OCI-LY7 (cell line): ENCODE results near the gene PQBP1. TPM values are rescaled to one million over a fixed set of nuclear protein-coding genes. Genes with fewer than 3 reads are reported as not detected.
A peak's percentile ranks its signal among the peaks of the same experiment; 100 is the strongest.
"Not testable (repeated sequence)": the region's sequence is repeated elsewhere in the genome, so short reads cannot be mapped to it uniquely, and the experiment has no call there.

Experiments
- BruUV-seq: library from RNA; stranded (reverse); fragments of 400-500 nt; replicated peaks from 2 replicates; lab custom pipeline; 2021; lab: Mats Ljungman, UMichigan
- CTCF ChIA-PET: fragments of 300-600 bp; sonication (Branson Sonifier 250); formaldehyde crosslinking; loops from one replicate; lab custom pipeline; 2022; ENCODE audit warnings: antibody characterized with exemption; ENCODE audit not compliant: unreplicated experiment; lab: Charles Lee
- POLR2A ChIA-PET: fragments of 300-600 bp; sonication (Branson Sonifier 250); formaldehyde crosslinking; loops from one replicate; lab custom pipeline; 2022; ENCODE audit warnings: antibody characterized with exemption; lab: Charles Lee
- DNase-seq: peaks from one replicate; pipeline ENCODE4 v3.0.0-alpha.2; 2015; ENCODE audit warnings: low spot score
- H2AFZ ChIP-seq: fragments of 200-600 bp; sonication (generic), shearing (Covaris generic); 2 replicates; pipeline ENCODE4 v1.6.1; 2014; ENCODE audit warnings: mild to moderate bottlenecking, antibody characterized with exemption, low read length, moderate library complexity
- H3K27ac ChIP-seq: fragments of 200-600 bp; sonication (generic); 2 replicates; pipeline ENCODE4 v1.5.1; 2014; ENCODE audit warnings: mixed run types, low read depth, mild to moderate bottlenecking, moderate library complexity, low read length, inconsistent platforms; ENCODE audit not compliant: poor library complexity, severe bottlenecking
- H3K36me3 ChIP-seq: fragments of 200-600 bp; sonication (generic); 2 replicates; pipeline ENCODE4 v1.6.1; 2014; ENCODE audit warnings: mild to moderate bottlenecking, antibody characterized with exemption, low read length, moderate library complexity, mixed read lengths; ENCODE audit not compliant: insufficient read depth
- H3K4me1 ChIP-seq: fragments of 200-600 bp; sonication (generic); 2 replicates; pipeline ENCODE4 v1.5.1; 2014; ENCODE audit warnings: mild to moderate bottlenecking, low read length; ENCODE audit not compliant: insufficient read depth, poor library complexity, severe bottlenecking
- H3K4me2 ChIP-seq: fragments of 200-600 bp; sonication (generic); 2 replicates; pipeline ENCODE4 v1.6.1; 2014; ENCODE audit warnings: mild to moderate bottlenecking, low read length
- H3K4me3 ChIP-seq: fragments of 200-600 bp; sonication (generic); 2 replicates; pipeline ENCODE4 v1.5.1; 2014; ENCODE audit warnings: mild to moderate bottlenecking, low read depth, low read length; ENCODE audit not compliant: poor library complexity, severe bottlenecking
- H3K79me2 ChIP-seq: fragments of 200-600 bp; sonication (generic); 2 replicates; pipeline ENCODE4 v1.6.1; 2016; ENCODE audit warnings: low read depth, mild to moderate bottlenecking, low read length, moderate library complexity, mixed read lengths; ENCODE audit not compliant: insufficient read depth
- H3K9me2 ChIP-seq: fragments of 200-600 bp; sonication (generic); 2 replicates; pipeline ENCODE4 v1.6.1; 2016; ENCODE audit warnings: mild to moderate bottlenecking, low read length, mixed read lengths; ENCODE audit not compliant: insufficient read depth
- H3K9me3 ChIP-seq: fragments of 200-600 bp; sonication (generic); 2 replicates; pipeline ENCODE4 v1.6.1; 2014; ENCODE audit warnings: mild to moderate bottlenecking, mixed run types, low read length, mixed read lengths
- H4K20me1 ChIP-seq: fragments of 200-600 bp; sonication (generic); 2 replicates; pipeline ENCODE4 v1.6.1; 2014; ENCODE audit warnings: mild to moderate bottlenecking, antibody characterized with exemption, low read length, moderate library complexity, mixed read lengths; ENCODE audit not compliant: insufficient read depth
- EZH2phosphoT487 ChIP-seq: fragments of 200-600 bp; sonication (generic); IDR thresholded peaks from 2 replicates; pipeline ENCODE4 v1.6.1; 2018; ENCODE audit warnings: low read depth, borderline replicate concordance, mild to moderate bottlenecking, mixed run types, antibody characterized with exemption, low read length, moderate library complexity, mixed read lengths
- intact Hi-C: fragments of 100-400 bp; cut with micrococcal nuclease; formaldehyde crosslinking; loops from one replicate; pipeline ENCODE4 v1.10.0; 2022; ENCODE audit not compliant: unreplicated experiment
- total RNA-seq, 2 experiments: library from RNA; depleted of rRNA in 1 of 2; stranded (reverse); fragments of >200 nt in 1 of 2; shearing (Covaris generic) in 1 of 2; gene quantifications; 2 replicates each; pipeline ENCODE4 v1.2.3, GENCODE V29; 2014 to 2022
- TF ChIP-seq, protein P1 (sequence below): fragments of 200-600 bp; sonication (generic); conservative IDR thresholded peaks from 2 replicates; pipeline ENCODE4 v1.5.1; 2014; ENCODE audit warnings: mild to moderate bottlenecking, antibody characterized with exemption, low read length, moderate library complexity, mixed read lengths

Gene PQBP1
- total RNA-seq, 2 experiments from 2014 or later = 72.7 to 93.0 TPM

DNA sequence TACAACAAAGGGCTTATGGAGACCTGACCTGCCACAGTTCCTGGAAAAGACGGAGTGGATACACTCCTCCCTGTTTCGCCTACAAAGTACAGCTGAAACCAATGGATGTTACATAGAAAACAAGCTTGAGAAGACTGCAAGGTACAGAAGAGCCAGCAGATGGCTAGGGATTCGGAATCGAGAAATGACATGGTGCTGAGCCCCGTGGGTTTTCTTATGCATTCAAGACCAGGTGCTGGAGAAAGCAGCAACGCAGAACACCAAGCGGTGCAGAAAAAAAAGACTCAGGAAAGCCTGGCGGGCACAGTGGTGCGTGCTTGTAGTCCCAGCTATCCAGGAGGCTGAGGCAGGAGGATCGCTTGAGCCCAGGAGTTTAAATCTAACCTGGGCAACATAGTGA is 14.0 kb upstream of the PQBP1 start:
- intact Hi-C loops = no loop called here
- BruUV-seq = no TSS peak
- H4K20me1 ChIP-seq = no peaks in the 10 kb centered on the region
- DNase-seq = no peak
- no peak for TF ChIP-seq EZH2phosphoT487
- TF ChIP-seq, protein P1, sequence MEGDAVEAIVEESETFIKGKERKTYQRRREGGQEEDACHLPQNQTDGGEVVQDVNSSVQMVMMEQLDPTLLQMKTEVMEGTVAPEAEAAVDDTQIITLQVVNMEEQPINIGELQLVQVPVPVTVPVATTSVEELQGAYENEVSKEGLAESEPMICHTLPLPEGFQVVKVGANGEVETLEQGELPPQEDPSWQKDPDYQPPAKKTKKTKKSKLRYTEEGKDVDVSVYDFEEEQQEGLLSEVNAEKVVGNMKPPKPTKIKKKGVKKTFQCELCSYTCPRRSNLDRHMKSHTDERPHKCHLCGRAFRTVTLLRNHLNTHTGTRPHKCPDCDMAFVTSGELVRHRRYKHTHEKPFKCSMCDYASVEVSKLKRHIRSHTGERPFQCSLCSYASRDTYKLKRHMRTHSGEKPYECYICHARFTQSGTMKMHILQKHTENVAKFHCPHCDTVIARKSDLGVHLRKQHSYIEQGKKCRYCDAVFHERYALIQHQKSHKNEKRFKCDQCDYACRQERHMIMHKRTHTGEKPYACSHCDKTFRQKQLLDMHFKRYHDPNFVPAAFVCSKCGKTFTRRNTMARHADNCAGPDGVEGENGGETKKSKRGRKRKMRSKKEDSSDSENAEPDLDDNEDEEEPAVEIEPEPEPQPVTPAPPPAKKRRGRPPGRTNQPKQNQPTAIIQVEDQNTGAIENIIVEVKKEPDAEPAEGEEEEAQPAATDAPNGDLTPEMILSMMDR = no peak
- POLR2A ChIA-PET = interaction anchor here (0.6 to 0.7 kb wide), 3 partner anchors 10 to 274 kb away, joined by 3 to 4 read pairs (median 4); no protein-coding TSS in a partner anchor
- H3K9me2 ChIP-seq = no peaks in the 10 kb centered on the region
- H3K4me3 ChIP-seq = no peak overlapping the region
- CTCF ChIA-PET = no interaction called here
- H3K4me2 ChIP-seq = no peak overlapping the region
- H3K36me3 ChIP-seq = no peaks in the 10 kb centered on the region
- H2AFZ ChIP-seq = no peak overlapping the region
- no peak overlapping the region for H3K27ac ChIP-seq
- no peaks in the 10 kb centered on the region for H3K9me3 ChIP-seq
- H3K4me1 ChIP-seq = no peaks in the 10 kb centered on the region
- no peaks in the 10 kb centered on the region for H3K79me2 ChIP-seq

DNA sequence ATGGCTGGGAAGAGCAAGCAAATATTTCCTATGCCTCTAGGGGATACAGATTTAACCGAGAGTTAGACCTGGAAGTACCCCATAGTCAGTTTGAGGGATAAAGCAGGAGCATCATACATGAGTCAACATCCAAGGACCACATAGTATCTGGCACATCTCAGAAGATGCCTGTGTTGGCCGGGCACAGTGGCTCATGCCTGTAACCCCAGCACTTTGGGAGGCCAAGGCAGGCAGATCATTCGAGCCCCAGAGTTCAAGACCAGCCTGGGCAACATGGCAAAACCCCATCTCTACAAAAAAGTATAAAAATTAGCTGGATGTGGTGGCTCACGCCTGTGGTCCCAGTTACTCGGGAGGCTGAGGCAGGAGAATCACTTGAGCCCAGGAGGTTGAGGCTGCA is 11.1 kb upstream of the PQBP1 start:
- H3K9me3 ChIP-seq, H3K4me2 ChIP-seq, BruUV-seq, H3K36me3 ChIP-seq, H3K4me3 ChIP-seq, DNase-seq, intact Hi-C loops, CTCF ChIA-PET, H2AFZ ChIP-seq, H3K27ac ChIP-seq, H3K9me2 ChIP-seq, H3K79me2 ChIP-seq, H4K20me1 ChIP-seq: not testable (repeated sequence)
- POLR2A ChIA-PET = interaction anchor here (1.2 kb wide), 1 partner anchor 11 kb away, joined by 6 read pairs; the partner anchor contains the start of genes PQBP1 and TIMM17B
- peaks cover 12% of the 10 kb centered on the region for H3K4me1 ChIP-seq

DNA sequence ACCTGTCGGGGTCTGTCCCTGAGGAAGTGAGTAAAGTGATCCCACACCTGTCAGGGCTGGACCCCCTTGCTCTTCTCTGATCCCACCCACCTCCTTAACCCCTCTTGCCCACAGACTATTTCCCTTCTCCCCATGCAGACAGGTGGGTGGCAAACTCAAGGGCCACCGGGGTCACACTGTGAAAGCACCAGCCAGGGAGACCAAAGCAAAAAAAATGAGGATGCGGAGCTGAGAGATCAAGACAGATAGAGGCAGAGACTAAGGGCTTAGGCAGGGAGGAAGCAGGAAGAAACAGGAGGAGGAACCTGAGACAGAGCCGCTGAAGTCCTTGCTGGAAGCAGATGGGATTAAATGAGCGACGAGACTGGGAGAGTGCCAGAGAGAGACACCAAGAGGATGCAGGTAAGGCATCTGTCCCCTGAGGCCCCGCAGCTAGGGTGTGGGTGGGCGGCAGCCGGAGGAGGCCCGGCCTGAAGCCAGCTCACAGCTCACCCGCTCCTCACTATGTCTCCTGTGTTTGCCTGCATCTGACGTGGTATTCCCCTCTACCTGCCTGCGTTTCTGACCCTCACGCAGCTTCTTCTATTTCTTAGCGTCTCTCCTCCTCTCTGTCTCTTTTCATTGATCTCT is 7.3 kb upstream of the PQBP1 start:
- Histone ChIP-seq H3K4me2 (peak overlapping the region; percentile 58), H3K36me3 (peaks cover 15% of the 10 kb centered on the region; the same call in 1 of the 2 replicates), H3K4me3 (peak overlapping the region; percentile 52), H3K4me1 (peaks cover 17% of the 10 kb centered on the region), H3K9me2 (no peaks in the 10 kb centered on the region), H4K20me1 (no peaks in the 10 kb centered on the region), H2AFZ (peak overlapping the region; percentile 41; the same call in 1 of the 2 replicates), H3K79me2 (peaks cover 4% of the 10 kb centered on the region), H3K27ac (no peak overlapping the region), H3K9me3 (no peaks in the 10 kb centered on the region)
- ChIA-PET POLR2A (interaction anchor here (0.8 kb wide), 1 partner anchor 56 kb away, joined by 3 read pairs; no protein-coding TSS in a partner anchor), CTCF (no interaction called here)
- no peak for DNase-seq
- TF ChIP-seq EZH2phosphoT487 = no peak
- TF ChIP-seq, protein P1 = no peak
- intact Hi-C loops = loop anchor here (5.0 to 10.0 kb wide), 2 partner anchors 86 to 243 kb away; partner anchors contain the start of gene HDAC6
- no TSS peak for BruUV-seq
